Measurements from ENCODE around the gene RAP1GAP2. TPM values are rescaled to one million over a fixed set of nuclear protein-coding genes. Genes with fewer than 3 reads are reported as not detected.

The RAP1GAP2 gene
- total RNA-seq, 1 experiment from 2014 or later: 72.8 TPM

DNA sequence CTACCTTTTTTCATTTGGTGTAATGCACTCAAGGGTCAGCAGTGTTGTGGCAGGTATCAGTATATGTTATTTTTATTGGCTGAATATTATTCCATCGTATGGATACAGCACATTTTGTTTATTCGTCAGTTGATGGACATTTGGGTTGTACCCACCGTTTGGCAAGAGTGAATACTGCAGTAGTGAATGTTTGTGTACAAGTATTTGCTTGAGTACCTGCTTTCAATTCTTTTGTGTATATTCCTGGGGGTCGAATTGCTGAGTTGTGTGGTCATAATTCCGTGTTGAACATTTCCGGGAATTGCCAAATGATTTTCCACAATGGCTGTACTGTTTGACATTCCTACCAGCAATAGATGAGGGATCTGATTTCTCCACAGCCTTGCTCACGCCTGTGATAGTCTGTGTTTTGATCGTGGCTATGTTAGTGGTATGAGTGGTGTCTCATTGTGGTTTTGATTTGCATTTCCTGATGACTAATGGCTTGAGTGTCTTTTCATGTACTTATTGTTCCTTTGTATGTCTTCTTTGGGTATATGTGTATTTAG, 158.7 kb downstream of the RAP1GAP2 start:
- H3K36me3 Mint-ChIP-seq: no peaks in the 10 kb centered on the region
- ATAC-seq (no peak), DNase-seq (ENCODE audit: low spot score) (no peak)
- no peaks in the 10 kb centered on the region for H3K9me3 Mint-ChIP-seq
- H3K27ac Mint-ChIP-seq: peak overlapping the region; percentile 19
- ChIA-PET POLR2A (interaction anchor here (0.5 kb wide), 1 partner anchor 131 kb away, joined by 3 read pairs; no protein-coding TSS in a partner anchor), CTCF (interaction anchor here (1.8 kb wide), 1 partner anchor 107 kb away, joined by 7 read pairs; no protein-coding TSS in a partner anchor)
- H3K27me3 Mint-ChIP-seq (ENCODE audit: low read depth): no peaks in the 10 kb centered on the region
- H3K4me1 Mint-ChIP-seq: peaks cover 40% of the 10 kb centered on the region
- H3K4me3 Mint-ChIP-seq: no peak overlapping the region
- TF ChIP-seq ZNF138 (CRISPR knock-in tag; conservative IDR thresholded peaks at IDR 0.05) (no peak), CREM (CRISPR knock-in tag; IDR thresholded peaks at IDR 0.05) (no peak), ERG (CRISPR knock-in tag; IDR thresholded peaks at IDR 0.05) (no peak), ATF3 (CRISPR knock-in tag; conservative IDR thresholded peaks at IDR 0.05) (no peak), GABPB1 (CRISPR knock-in tag; IDR thresholded peaks at IDR 0.05) (no peak), MXD4 (CRISPR knock-in tag; IDR thresholded peaks at IDR 0.05; ENCODE audit: borderline replicate concordance) (no peak), ZNF219 (CRISPR knock-in tag; IDR thresholded peaks at IDR 0.05; ENCODE audit: borderline replicate concordance) (no peak), HMGA2 (CRISPR knock-in tag; IDR thresholded peaks at IDR 0.05) (no peak), FOXK1 (CRISPR knock-in tag; IDR thresholded peaks at IDR 0.05) (no peak), KAT7 (CRISPR knock-in tag; IDR thresholded peaks at IDR 0.05; ENCODE audit: borderline replicate concordance) (no peak), JAZF1 (CRISPR knock-in tag; IDR thresholded peaks at IDR 0.05) (no peak), TP53 (CRISPR knock-in tag; IDR thresholded peaks at IDR 0.05) (no peak), CBFB (CRISPR knock-in tag; IDR thresholded peaks at IDR 0.05; ENCODE audit: low read depth) (no peak), ZNF317 (CRISPR knock-in tag; IDR thresholded peaks at IDR 0.05; ENCODE audit: borderline replicate concordance, low read depth) (no peak)
- TF ChIP-seq, protein P1, sequence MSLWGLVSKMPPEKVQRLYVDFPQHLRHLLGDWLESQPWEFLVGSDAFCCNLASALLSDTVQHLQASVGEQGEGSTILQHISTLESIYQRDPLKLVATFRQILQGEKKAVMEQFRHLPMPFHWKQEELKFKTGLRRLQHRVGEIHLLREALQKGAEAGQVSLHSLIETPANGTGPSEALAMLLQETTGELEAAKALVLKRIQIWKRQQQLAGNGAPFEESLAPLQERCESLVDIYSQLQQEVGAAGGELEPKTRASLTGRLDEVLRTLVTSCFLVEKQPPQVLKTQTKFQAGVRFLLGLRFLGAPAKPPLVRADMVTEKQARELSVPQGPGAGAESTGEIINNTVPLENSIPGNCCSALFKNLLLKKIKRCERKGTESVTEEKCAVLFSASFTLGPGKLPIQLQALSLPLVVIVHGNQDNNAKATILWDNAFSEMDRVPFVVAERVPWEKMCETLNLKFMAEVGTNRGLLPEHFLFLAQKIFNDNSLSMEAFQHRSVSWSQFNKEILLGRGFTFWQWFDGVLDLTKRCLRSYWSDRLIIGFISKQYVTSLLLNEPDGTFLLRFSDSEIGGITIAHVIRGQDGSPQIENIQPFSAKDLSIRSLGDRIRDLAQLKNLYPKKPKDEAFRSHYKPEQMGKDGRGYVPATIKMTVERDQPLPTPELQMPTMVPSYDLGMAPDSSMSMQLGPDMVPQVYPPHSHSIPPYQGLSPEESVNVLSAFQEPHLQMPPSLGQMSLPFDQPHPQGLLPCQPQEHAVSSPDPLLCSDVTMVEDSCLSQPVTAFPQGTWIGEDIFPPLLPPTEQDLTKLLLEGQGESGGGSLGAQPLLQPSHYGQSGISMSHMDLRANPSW (CRISPR knock-in tag; conservative IDR thresholded peaks at IDR 0.05; ENCODE audit: low read depth): no peak

- CTCF ChIA-PET: interaction anchor here (1.8 kb wide), 1 partner anchor 108 kb away, joined by 7 read pairs; no protein-coding TSS in a partner anchor
- Mint-ChIP-seq H3K27me3 (ENCODE audit: low read depth) (no peaks in the 10 kb centered on the region), H3K36me3 (no peaks in the 10 kb centered on the region), H3K4me1 (peaks cover 47% of the 10 kb centered on the region), H3K9me3 (no peaks in the 10 kb centered on the region), H3K27ac (peak overlapping the region; percentile 69), H3K4me3 (no peak overlapping the region)
- POLR2A ChIA-PET: interaction anchor here (0.5 to 1.0 kb wide), 2 partner anchors 8 to 132 kb away, joined by 3 read pairs; no protein-coding TSS in a partner anchor
- DNase-seq (ENCODE audit: low spot score) (no peak), ATAC-seq (no peak)
- TF ChIP-seq SMAD4 (CRISPR knock-in tag; IDR thresholded peaks at IDR 0.05): no peak
- TF ChIP-seq TEAD1 (CRISPR knock-in tag; IDR thresholded peaks at IDR 0.05): no peak
- TF ChIP-seq, protein P2, sequence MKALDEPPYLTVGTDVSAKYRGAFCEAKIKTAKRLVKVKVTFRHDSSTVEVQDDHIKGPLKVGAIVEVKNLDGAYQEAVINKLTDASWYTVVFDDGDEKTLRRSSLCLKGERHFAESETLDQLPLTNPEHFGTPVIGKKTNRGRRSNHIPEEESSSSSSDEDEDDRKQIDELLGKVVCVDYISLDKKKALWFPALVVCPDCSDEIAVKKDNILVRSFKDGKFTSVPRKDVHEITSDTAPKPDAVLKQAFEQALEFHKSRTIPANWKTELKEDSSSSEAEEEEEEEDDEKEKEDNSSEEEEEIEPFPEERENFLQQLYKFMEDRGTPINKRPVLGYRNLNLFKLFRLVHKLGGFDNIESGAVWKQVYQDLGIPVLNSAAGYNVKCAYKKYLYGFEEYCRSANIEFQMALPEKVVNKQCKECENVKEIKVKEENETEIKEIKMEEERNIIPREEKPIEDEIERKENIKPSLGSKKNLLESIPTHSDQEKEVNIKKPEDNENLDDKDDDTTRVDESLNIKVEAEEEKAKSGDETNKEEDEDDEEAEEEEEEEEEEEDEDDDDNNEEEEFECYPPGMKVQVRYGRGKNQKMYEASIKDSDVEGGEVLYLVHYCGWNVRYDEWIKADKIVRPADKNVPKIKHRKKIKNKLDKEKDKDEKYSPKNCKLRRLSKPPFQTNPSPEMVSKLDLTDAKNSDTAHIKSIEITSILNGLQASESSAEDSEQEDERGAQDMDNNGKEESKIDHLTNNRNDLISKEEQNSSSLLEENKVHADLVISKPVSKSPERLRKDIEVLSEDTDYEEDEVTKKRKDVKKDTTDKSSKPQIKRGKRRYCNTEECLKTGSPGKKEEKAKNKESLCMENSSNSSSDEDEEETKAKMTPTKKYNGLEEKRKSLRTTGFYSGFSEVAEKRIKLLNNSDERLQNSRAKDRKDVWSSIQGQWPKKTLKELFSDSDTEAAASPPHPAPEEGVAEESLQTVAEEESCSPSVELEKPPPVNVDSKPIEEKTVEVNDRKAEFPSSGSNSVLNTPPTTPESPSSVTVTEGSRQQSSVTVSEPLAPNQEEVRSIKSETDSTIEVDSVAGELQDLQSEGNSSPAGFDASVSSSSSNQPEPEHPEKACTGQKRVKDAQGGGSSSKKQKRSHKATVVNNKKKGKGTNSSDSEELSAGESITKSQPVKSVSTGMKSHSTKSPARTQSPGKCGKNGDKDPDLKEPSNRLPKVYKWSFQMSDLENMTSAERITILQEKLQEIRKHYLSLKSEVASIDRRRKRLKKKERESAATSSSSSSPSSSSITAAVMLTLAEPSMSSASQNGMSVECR (CRISPR knock-in tag; IDR thresholded peaks at IDR 0.05; ENCODE audit: borderline replicate concordance): no peak
- no peak for TF ChIP-seq CREB1 (CRISPR knock-in tag; IDR thresholded peaks at IDR 0.05)
- no peak for TF ChIP-seq RORB (CRISPR knock-in tag; IDR thresholded peaks at IDR 0.05)
- TF ChIP-seq IRF1 (CRISPR knock-in tag; IDR thresholded peaks at IDR 0.05): no peak
- TF ChIP-seq ZNF263 (CRISPR knock-in tag; IDR thresholded peaks at IDR 0.05; ENCODE audit: low read depth): no peak
- no peak for TF ChIP-seq E2F5 (CRISPR knock-in tag; IDR thresholded peaks at IDR 0.05)
Observed at GRCh38 chr17:2955931-2956582, 159.8 kb downstream of the RAP1GAP2 start.
